HG03025 (cell line): Measurements from ENCODE around the gene SULF2.

ENCODE experiments used
- ATAC-seq: cut with Tn5 transposase; IDR thresholded peaks from one replicate; pipeline ENCODE4 v1.9.1; 2021; ENCODE audit warnings: mild to moderate bottlenecking, moderate library complexity; ENCODE audit not compliant: unreplicated experiment, low FRiP score

Gene SULF2

GRCh38 chr20:47765691-47766594 lies 19.3 kb downstream of the SULF2 start:
- no peak for ATAC-seq

DNA sequence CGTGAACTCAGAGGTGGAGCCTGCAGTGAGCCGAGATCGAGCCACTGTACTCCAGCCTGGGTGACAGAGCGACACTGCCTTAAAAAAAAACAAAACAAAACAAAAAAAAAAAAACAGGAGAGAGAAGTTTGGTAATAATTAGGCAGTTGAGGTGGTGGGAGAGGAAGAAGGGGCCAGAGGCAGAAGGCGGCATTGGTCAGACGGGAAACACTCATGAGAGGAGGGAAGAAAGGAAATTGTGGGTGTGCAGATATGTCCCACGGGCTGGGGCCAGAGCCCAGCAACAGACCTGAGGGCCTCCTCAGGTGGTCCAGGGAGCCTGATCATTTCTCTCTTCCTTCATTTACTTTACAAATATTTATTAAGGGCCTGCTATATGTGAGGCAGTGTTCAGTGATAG lies 20.0 kb downstream of the SULF2 start:
- ATAC-seq = no peak

DNA sequence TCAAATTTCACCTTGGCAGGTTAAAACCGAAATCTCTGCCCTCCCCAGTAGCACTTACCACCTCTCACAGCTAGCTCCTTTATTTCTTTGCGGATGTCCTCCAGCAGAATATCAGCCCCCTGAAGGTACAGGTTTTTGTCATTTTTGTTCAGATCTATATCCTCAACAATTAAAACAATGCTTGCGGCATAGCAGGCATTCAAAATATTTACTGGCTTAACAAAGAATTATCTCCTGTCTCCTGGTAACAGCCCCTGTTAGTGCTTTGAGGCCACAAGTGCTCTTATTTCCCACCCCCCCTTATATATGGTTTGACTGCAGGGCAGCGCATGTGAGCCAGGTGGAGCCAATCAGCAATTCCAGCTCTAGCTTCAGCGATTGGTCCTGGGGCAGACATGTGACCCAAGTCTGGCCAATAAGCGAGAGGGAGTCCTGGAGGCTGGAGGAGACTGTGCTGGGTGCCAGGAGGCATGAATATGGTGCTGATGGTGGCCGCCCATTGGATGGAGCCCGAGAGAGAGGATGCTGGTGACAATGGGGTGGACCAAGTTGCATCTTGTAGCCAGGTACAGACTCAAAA lies 21.0 kb downstream of the SULF2 start:
- ATAC-seq = no peak

DNA sequence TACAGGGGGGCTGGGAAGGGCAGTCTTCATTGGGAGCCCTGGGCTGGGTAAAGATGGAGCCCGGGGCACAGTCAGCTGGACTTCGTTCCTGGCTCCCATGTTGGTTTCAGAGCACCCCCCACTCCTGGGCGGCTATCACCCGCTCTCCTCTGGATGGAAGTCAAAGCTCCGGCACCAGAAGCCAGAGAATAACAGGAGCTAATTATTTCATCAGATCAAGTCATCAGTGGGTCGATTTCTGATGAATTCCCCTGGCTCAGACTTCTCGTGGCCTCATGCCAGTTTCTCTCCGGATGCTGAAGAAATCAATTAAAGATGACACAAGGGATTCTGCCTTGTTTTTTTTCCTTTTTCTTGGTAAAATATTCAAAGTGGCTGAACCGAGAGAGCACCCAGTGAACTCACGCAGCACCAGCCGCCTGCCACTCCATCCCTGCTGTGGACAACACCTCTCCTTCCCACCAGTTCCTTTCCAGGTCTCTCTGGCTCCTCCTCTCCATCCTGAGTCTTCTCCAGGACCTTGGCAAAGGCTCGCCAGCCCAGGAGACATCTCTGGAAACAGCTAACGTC lies 22.5 kb downstream of the SULF2 start:
- ATAC-seq = no peak

DNA sequence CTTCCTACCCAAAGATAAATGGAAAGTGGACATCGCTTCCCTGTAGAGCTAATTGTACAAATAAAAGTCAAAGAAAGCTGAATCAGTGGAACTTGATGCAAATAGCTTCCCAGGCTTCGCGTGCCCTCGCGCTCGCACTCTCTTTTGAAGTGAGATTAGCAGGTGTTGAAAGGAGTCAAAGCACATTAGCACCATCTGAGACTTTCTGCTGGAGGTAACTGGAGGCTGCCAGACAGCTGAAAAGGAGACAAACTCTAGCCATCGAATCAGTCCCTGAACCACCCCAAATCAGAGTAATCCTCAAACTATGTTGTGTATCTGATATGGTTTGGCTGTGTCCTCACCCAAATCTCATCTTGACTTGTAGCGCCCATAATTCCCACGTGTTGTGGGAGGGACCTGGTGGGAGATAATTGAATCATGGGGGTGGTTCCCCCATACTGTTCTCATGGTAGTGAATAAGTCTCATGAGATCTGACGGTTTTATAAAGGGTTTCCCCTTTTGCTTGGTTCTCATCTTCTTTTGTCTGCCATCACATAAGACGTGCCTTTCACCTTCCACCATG lies 23.7 kb downstream of the SULF2 start:
- ATAC-seq = no peak

- no peak for ATAC-seq
These were observed 24.4 kb downstream of the SULF2 start for GRCh38 chr20:47760686-47761481.

DNA sequence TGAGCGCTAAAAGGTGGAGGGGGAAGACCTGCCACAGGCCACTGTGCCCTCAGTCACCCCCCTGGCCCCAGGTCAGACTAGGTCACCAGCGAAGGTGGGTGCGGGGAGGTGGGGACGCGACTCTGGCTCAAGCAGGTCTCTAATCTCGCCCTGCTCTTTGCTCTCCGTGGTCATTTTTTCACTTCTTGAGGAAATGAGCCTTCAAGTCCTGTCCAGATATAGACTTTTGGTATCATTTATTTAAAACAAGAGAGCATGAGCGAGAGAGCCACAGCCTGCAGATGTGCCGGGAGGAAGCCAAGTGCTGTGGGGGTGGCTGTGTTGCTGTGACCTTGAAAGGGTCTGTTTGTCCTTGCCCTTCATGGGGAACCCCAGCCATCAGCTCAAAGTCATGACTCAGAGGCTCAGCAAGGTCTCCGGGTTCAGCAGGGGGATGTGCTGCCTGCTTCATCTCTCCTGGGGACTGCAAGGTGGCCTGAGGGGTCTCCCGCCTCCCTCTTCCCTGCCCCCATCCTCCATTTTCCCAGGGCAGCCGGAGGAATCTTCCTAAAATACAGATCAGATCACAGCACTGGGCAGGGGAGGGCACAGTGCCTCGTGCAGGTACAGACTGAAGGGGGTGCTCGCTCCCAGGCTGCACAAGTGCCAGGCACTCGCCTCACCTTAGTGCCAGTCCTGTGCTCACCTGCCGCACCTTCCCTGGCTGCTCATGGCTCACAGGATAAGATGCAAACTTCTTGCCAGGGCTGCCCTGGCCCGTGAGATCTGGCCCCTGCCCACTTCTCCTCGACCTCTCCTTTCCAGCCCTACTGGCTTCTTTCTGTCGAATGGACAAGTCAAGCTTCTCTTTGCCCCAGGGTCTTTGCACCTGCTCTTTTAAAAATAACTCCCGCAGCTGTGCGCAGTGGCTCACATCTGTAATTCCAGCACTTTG lies 26.5 kb downstream of the SULF2 start:
- ATAC-seq = no peak

DNA sequence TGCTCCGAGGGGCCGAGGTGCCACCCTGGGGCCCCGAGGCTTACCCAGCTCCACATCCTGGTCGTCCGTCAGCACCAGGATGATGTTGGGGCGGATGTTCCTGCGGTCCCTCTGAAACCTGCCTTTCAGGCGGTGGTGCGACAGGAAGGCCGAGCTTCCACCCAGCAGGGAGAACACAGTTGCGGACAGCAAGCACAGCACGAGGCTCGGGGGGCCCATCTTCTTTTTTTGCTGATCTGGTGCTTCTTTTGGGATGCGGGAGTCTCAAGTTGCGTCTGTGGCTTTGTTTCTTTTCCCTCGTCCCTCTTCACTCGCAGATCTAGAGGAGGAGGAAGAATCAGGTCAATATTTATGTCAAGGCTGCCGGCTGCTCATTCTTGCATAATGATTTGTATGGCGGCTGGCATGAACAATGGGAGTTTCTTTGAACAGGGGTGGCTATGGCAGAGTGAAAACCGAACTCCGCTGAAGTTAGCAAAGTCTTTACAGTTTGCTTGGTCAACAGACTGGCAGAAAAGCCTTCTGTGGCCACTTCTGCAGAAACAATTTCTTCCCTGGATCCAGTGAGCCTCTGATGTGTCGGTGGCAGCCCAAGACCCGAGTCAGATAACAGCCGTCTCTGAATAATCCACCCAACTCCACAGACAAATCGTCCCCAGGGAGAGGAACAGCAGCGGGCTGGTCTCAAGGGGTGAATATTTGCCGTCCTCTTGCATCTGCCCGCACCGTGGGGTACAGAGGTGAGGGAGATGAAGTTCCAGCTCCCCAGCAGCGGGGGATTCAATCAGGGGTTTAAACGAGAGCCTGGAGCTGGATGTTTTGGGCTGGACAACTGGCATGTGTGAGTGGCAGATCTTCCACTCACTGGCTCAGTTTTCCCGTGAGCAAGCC lies 27.9 kb downstream of the SULF2 start:
- ATAC-seq = no peak

- no peak for ATAC-seq
These were observed 30.2 kb downstream of the SULF2 start for GRCh38 chr20:47754946-47755652.

- ATAC-seq = no peak
These were observed 30.9 kb downstream of the SULF2 start for GRCh38 chr20:47754388-47754715.

DNA sequence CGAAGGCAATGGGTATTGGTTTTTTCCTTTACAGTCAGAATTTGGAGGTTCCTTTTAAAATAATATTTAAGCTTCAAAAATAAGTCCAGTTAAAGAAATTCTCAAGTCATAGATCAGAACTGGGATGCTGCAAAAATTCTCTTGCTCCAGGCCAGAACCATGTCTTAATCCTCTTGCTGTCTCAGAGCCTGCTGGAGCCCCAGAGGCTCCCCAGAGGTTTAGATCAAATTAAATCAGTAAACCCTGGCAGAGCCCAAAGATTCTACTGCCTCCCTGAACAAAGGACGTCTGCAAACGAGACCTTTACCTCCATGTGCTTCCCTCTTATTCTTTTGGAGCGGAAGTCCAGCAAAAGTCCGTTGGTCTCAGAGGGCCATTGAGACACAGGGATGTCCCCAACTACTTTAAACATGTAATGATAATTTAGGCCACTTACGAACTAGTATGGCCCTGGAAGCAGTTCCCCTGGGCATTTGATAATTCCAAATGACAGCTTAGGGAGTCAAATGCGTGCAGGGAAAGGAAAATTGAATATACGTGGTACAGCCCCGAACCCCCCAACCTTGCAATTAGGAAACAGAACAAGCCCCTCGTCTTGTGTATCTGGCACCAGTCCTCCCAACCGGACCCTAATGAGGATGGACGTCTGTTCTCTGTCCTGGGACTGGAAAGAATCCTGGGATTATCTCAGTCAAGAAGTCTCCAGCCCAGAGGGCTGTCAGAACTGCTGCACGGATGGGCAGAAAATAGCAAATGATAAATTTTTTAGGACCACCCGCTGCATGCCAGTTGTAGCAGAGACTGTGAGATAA lies 31.5 kb downstream of the SULF2 start:
- ATAC-seq = no peak

GRCh38 chr20:47751449-47751848 lies 33.8 kb downstream of the SULF2 start:
- ATAC-seq = no peak

GRCh38 chr20:47749339-47749738 lies 35.9 kb downstream of the SULF2 start:
- ATAC-seq = no peak

DNA sequence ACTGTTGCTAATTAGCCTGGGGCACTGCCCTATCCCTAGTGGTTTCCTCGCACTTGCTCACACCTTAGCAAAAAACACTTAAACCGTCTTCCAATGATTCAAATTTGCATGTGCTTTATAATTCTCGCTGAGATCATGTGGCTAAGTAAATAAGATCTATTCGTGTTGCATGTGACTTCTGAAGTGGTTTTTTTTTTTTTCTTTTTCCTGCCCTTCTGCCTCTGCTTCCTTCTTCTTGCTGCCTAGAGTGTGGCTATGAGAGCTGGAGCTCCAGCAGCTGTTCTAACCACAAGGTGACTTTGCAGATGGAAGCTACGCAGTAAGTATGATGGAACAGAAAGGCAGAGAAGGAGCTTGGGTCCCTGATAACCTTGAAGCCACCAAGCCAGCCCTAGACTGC lies 36.5 kb downstream of the SULF2 start:
- ATAC-seq = no peak

GRCh38 chr20:47748069-47748468 lies 37.2 kb downstream of the SULF2 start:
- no peak for ATAC-seq

GRCh38 chr20:47747669-47748031 lies 37.6 kb downstream of the SULF2 start:
- ATAC-seq = no peak

DNA sequence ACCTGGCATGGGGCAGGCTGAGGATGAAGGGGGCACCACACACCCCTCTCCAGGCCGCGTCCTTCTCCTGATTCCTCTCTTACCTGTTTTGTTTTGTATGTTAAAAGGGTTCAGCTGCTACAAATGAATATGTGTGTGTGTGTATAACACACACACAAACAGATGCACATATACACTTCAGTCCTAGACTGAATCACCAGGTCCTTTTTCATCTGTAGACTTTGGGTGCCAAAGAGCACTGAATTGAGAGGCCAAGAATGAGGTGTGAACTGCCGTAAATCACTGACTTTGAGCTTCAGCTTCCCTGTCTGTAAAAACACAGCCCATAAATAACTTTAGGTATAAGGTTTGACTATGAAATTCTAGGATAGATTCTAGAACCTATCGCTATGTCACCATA lies 40.5 kb downstream of the SULF2 start:
- ATAC-seq = no peak
